ENCODE results near the gene IDH3A.
A peak's percentile ranks its signal among the peaks of the same experiment; 100 is the strongest.
"Not testable (repeated sequence)": the region's sequence is repeated elsewhere in the genome, so short reads cannot be mapped to it uniquely, and the experiment has no call there.

The IDH3A gene

DNA sequence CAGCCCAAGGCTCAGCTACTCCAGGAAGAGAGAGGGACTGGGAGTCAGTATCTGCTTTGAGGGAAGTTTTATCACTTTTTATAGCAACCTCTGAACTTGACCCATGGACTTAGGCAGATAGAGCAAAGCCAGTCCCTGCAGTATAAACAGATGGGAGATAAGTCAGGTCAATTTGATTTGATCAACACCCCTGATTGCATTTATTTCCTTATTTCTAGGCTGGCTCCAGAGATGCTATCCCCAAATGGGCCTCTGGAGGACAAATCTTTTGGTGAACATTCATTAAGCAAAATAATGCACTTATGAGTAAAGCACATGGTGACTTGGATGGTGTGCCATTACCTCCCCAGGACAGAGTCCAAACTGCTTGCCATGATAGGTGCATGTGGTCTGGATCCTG, 8.9 kb upstream of the IDH3A start:
- Histone ChIP-seq H3K4me3 (no peak overlapping the region), H3K27ac (no peak overlapping the region)
- TF ChIP-seq, protein P1, sequence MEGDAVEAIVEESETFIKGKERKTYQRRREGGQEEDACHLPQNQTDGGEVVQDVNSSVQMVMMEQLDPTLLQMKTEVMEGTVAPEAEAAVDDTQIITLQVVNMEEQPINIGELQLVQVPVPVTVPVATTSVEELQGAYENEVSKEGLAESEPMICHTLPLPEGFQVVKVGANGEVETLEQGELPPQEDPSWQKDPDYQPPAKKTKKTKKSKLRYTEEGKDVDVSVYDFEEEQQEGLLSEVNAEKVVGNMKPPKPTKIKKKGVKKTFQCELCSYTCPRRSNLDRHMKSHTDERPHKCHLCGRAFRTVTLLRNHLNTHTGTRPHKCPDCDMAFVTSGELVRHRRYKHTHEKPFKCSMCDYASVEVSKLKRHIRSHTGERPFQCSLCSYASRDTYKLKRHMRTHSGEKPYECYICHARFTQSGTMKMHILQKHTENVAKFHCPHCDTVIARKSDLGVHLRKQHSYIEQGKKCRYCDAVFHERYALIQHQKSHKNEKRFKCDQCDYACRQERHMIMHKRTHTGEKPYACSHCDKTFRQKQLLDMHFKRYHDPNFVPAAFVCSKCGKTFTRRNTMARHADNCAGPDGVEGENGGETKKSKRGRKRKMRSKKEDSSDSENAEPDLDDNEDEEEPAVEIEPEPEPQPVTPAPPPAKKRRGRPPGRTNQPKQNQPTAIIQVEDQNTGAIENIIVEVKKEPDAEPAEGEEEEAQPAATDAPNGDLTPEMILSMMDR (IDR thresholded peaks at IDR 0.05) = no peak
- DNase-seq (ENCODE audit: low spot score) = no peak

DNA sequence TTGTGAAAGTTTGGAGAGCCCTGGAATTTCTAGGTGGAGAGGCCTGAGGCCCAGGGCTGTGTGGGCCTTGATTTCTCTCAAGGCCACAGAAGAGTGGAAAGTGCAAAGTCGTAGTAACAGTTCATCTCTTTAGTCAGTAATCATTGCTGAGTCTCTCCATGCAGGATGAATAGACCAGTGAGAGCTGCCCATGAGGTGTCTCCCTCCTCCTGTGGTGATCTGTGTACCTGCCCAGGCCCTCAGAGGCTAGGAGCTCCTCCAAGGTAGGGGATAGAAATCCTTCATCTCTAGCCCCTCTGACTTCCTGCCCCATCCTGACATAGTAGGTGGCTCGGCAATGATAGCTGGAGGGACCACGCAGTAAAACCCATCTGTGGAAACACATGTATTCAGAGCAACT, 6.8 kb upstream of the IDH3A start:
- TF ChIP-seq, protein P1 (IDR thresholded peaks at IDR 0.05) = no peak
- Histone ChIP-seq H3K4me3 (no peak overlapping the region), H3K27ac (no peak overlapping the region)
- no peak for DNase-seq (ENCODE audit: low spot score)

DNA sequence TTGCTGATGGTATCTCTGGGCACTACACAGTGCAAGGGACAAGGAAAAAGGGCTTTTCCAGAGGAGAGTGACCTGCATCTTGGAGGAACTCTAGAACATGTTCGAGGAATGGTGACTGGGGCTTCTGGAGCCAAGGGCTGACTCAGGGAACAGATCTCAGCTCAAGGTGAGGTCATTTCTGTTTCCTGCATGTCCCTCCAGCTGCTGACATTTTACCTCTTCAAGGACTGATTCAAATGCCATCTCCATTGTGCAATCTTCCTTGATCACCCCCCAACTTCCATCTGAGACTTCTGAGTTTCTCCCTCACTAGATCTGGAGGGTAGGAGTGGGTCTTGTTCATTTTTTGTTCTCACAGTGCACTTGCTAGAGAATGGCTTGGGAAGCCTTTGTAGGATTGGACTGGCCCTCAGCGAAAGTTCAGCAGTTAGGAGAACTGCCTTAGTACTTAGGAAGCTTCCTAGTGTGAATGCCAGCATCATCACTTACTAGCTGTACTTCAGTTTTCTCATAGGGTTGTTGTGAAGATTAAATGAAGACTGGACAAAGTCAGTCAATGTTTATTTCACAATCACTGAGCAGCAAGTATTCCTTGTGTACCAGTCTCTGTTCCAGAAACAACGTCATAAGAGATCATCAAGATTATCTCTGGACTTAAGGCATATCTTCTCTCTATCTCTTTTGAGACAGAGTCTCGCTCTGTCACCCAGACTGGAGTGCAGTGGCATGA, 2.6 kb upstream of the IDH3A start:
- Histone ChIP-seq H3K4me3 (no peak overlapping the region), H3K27ac (no peak overlapping the region)
- TF ChIP-seq, protein P1 (IDR thresholded peaks at IDR 0.05) = no peak
- DNase-seq (ENCODE audit: low spot score) = peak; percentile 35

DNA sequence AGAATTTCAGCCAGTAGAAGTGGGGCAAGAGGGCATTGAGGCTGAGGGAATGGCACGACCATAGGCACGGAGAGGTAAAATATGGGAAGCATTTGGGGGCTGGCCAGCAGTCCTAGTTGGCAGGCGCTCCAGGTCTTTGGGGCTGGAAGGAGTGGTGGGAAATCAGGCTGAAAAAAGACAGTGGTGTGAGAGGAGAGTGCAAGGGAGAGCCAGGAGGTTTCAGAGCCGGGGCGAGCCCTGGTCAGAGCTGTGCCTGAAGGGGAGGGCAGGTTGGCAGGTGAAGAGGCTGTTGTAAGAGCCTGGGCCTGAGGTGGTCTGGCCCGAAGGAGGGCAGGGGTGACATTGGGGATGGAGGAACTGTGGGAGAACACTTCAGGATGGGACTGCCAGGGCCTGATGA, 1.6 kb upstream of the IDH3A start:
- Histone ChIP-seq H3K4me3 (no peak overlapping the region), H3K27ac (no peak overlapping the region)
- TF ChIP-seq, protein P1 (IDR thresholded peaks at IDR 0.05) = no peak
- DNase-seq (ENCODE audit: low spot score) = no peak

DNA sequence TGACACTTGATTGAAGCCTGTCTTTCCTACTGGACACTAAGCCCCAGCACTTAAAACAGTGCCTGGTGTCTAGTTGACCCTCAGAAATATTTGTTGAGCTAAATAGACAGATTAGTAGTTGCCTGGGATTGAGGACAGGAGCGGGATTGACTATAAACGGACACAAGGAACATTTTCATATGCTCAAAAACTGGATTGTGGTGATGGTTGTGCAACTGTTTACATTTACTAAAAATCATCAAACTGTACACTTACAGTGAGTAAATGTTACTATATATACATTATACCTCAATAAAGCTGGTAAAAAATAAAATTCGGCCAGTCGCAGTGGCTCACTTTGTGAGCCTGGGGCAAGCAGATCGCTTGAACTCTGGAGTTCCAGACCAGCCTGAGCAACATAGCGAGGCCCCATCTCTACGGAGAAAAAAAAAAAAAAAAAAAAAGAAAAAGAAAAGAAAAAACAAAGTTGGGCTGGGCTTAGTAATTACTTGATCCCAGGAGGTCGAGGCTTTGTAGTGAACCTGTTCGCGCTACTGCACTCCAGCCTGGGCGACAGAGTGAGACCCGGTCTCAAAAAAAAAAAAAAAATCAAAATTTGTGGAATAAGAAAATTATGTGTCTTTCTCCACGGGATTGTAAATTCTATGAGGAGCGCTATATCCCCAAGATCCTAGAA, 632 bp upstream of the IDH3A start:
- DNase-seq (ENCODE audit: low spot score) = no peak
- peak overlapping the region; percentile 99 for H3K4me3 ChIP-seq
- peak overlapping the region; percentile 38 to 97 for H3K27ac ChIP-seq
- TF ChIP-seq, protein P1 (IDR thresholded peaks at IDR 0.05) = no peak

DNA sequence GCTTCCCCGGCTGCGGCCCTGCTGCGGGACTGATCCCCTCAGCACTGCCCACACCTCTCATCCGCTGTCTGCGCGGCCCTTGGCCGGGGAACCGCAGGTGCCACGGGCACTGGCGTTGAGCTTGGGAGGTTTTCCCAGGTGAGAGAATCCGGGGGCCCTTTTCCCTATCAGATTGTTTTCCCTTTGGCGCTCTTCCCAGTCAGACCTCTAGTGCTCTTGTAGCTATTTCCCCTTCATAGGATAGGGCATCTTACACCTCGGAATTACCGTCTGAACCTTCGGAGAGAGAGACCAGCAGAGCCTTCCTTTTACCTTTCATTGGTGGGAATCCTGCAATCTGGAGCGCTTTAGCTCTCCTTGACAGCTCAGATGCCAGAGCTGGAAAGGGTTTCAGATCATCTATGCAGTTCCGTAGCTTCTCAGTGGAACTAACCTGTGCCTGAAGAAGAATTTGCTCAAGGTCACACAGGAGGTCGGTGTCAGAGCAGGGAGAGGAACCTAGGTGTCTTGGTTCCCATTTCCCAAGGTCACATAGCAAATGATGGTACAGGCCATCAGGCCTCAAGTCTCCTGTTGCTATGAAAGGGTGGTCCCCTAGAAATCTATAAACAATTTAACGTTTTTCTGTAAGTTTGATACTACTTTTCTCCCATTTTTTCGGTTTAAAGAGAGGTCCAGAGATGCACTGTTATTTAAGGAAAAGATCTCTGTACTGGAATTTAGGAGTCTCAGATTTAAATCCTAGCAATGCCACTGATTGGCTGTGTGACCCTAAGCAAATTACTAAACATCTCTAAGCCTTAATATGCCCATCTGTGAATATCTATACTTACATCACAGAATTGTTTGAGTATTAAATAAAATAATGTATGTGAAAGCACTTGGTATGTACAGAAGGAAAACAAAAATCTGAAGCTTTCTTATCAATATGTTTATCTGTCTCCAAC, 916 bp downstream of the IDH3A start:
- H3K27ac ChIP-seq = peak overlapping the region; percentile 68 to 97
- no peak for DNase-seq (ENCODE audit: low spot score)
- TF ChIP-seq, protein P1 (IDR thresholded peaks at IDR 0.05) = no peak
- H3K4me3 ChIP-seq = peak overlapping the region; percentile 99

DNA sequence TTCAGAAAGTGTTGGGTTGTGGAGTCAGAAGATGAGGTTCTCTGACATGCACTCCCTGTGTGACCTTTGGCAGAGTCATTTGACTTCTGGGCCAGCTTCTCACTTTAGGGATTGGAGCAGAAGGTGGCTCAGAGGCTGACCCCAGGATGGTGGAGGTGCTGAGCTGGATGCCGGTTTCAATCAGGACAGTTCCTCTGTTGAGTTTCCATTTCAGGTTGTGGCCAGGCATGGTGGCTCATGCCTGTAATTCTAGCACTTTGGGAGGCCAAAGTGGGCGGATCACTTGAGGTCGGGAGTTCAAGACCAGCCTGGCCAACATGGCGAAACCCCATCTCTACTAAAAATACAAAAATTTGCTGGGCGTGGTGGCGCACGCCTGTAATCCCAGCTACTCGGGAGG, 1.9 kb downstream of the IDH3A start:
- not testable (repeated sequence) for H3K27ac ChIP-seq; DNase-seq (ENCODE audit: low spot score); H3K4me3 ChIP-seq

All from coronary artery (tissue), 2 donors.